Activated naive CD8-positive, alpha-beta T cell treated with anti-CD3 and anti-CD28 coated beads for 36 hours (primary cell): ENCODE results near the gene DLEC1. TPM values are rescaled to one million over a fixed set of nuclear protein-coding genes. Genes with fewer than 3 reads are reported as not detected.
A peak's percentile ranks its signal among the peaks of the same experiment; 100 is the strongest.

ENCODE experiments used
- DNase-seq: peaks from one replicate; pipeline ENCODE4 v3.0.0; 2021
- H3K27ac Mint-ChIP-seq: one replicate; pipeline ENCODE4 v1.8.0; 2022; ENCODE audit warnings: mild to moderate bottlenecking, moderate library complexity, mixed read lengths
- H3K27me3 Mint-ChIP-seq: one replicate; pipeline ENCODE4 v1.8.0; 2022; ENCODE audit warnings: mild to moderate bottlenecking, mixed read lengths
- H3K36me3 Mint-ChIP-seq: one replicate; pipeline ENCODE4 v1.8.0; 2021; ENCODE audit warnings: mild to moderate bottlenecking, mixed read lengths
- H3K4me1 Mint-ChIP-seq: one replicate; pipeline ENCODE4 v1.8.0; 2021; ENCODE audit warnings: mixed read lengths
- H3K4me3 Mint-ChIP-seq: one replicate; pipeline ENCODE4 v1.8.0; 2022; ENCODE audit warnings: mild to moderate bottlenecking, moderate library complexity, mixed read lengths
- H3K9me3 Mint-ChIP-seq: one replicate; pipeline ENCODE4 v1.8.0; 2022; ENCODE audit warnings: mixed read lengths
- total RNA-seq, 2 experiments: library from RNA; stranded (reverse); gene quantifications; one replicate each; pipeline ENCODE4 v1.2.3, GENCODE V29; 2021

DLEC1 gene
- total RNA-seq, 2 experiments from 2014 or later: 0.12 to 0.52 TPM

DNA sequence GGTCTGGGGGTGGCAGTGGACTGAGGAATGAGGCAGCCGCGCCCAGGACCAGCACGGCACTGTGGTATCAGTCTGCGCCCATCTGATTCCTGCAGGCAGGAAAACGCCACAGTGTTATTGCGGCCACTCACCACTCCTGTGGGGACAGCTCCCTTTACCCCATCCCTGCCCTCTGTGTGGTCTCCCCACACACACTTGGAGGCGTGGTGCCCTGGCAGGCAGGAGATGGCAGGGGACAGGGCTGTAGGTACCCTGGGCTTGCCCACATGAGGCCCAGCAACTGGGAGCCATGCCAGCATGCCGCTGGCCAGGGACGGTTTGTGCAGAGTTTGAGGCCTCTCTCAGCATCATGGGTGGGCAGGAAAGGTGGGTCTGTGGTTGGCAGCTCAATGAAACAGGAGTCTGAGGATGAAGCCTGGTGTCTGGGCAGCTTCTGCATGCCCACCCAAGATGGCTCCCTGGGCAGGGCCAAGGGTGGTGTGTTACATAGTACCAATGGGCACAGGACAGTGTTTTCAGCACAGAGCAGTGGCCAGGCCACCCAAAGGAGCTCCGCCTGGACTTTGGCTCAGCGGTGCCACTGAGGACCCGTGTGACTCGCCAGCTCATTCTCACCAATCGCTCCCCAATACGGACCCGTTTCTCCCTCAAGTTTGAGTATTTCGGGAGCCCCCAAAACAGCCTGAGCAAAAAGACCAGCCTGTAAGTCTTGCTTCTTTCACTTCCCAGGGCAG lies 70.7 kb downstream of the DLEC1 start:
- Mint-ChIP-seq H3K36me3 (peaks cover 1% of the 10 kb centered on the region), H3K9me3 (peaks cover 8% of the 10 kb centered on the region), H3K27me3 (no peaks in the 10 kb centered on the region), H3K4me3 (no peak overlapping the region), H3K4me1 (no peaks in the 10 kb centered on the region), H3K27ac (no peak overlapping the region)
- DNase-seq: no peak

DNA sequence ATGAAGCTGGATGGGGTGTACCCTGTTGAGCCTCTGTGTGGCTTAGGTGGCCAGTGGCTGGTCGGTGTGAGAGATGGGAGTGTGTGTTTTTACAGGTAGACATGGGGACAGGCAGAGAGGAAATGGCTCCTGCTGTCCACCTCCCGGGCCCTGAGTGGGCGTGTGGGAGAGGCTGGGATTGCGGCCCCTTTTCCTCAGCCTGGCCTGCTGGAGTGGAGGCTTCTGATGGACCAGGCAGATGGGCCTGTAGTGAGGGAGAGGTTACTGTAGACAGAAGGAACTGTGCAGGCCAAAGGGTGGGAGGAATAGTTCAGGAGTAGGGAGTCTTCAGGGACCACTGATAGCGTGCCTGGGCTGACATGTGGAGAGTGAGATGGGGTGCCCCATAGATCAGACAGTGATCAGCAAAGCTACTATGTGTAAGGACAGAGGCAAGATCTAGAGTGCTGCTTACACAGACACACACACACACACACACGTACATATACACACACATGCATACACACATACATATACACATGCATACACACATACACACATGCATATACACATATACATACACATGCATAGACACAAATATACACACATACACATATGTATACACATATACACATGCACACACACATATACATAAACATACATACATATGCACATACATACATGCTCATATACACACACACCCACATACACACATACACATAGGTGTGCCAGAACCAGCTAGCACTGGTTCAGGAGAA lies 71.5 kb downstream of the DLEC1 start:
- no peak for DNase-seq
- Mint-ChIP-seq H3K4me1 (peaks cover 2% of the 10 kb centered on the region), H3K27me3 (no peaks in the 10 kb centered on the region), H3K27ac (no peak overlapping the region), H3K36me3 (peaks cover 1% of the 10 kb centered on the region), H3K4me3 (no peak overlapping the region), H3K9me3 (peaks cover 3% of the 10 kb centered on the region)

- Mint-ChIP-seq H3K9me3 (no peaks in the 10 kb centered on the region), H3K27me3 (no peaks in the 10 kb centered on the region), H3K4me3 (no peak overlapping the region), H3K36me3 (no peaks in the 10 kb centered on the region), H3K4me1 (peaks cover 3% of the 10 kb centered on the region), H3K27ac (no peak overlapping the region)
- no peak for DNase-seq
Observed at GRCh38 chr3:38111201-38111600, 72.2 kb downstream of the DLEC1 start.

DNA sequence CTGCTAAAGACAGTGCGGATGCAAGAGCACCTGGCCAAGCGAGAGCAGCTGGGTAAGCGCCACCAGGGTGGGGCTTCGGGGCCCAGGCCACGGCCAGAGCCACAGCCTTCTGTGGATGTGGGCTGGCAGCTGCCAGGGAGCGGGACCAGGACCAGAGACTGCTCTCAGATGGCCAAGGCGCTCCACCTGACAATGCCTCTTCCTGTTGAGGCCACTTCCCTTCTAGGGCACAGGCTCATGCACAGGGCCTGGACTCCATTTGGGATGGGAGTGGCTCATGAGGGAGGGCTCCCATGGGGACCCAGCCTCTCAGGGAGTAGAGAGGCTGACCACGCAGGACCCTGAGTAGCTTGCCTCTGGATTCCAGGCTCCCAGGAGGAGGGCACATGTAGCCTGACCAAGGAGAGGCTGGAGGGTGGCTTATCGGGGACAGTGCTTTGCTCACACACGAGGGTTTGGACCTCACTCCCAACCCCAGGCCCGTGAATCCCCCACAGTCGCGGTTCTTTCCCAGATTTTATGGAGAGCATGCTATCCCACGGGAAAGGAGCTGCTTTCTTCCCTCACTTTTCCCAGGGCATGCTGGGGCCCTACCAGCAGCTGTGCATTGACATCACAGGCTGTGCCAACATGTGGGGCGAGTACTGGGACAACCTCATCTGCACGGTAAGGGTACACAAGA lies 72.8 kb downstream of the DLEC1 start:
- Mint-ChIP-seq H3K36me3 (no peaks in the 10 kb centered on the region), H3K4me3 (no peak overlapping the region), H3K9me3 (no peaks in the 10 kb centered on the region), H3K4me1 (peaks cover 3% of the 10 kb centered on the region), H3K27me3 (no peaks in the 10 kb centered on the region), H3K27ac (no peak overlapping the region)
- no peak for DNase-seq

GRCh38 chr3:38112378-38112761 lies 73.4 kb downstream of the DLEC1 start:
- DNase-seq: no peak
- no peak overlapping the region for H3K27ac Mint-ChIP-seq
- no peaks in the 10 kb centered on the region for H3K36me3 Mint-ChIP-seq
- no peaks in the 10 kb centered on the region for H3K9me3 Mint-ChIP-seq
- H3K4me3 Mint-ChIP-seq: no peak overlapping the region
- peaks cover 3% of the 10 kb centered on the region for H3K4me1 Mint-ChIP-seq
- no peaks in the 10 kb centered on the region for H3K27me3 Mint-ChIP-seq

GRCh38 chr3:38114052-38114874 lies 75.3 kb downstream of the DLEC1 start:
- Mint-ChIP-seq H3K27me3 (no peaks in the 10 kb centered on the region), H3K36me3 (no peaks in the 10 kb centered on the region), H3K4me3 (no peak overlapping the region), H3K4me1 (peaks cover 6% of the 10 kb centered on the region), H3K9me3 (no peaks in the 10 kb centered on the region), H3K27ac (no peak overlapping the region)
- no peak for DNase-seq

DNA sequence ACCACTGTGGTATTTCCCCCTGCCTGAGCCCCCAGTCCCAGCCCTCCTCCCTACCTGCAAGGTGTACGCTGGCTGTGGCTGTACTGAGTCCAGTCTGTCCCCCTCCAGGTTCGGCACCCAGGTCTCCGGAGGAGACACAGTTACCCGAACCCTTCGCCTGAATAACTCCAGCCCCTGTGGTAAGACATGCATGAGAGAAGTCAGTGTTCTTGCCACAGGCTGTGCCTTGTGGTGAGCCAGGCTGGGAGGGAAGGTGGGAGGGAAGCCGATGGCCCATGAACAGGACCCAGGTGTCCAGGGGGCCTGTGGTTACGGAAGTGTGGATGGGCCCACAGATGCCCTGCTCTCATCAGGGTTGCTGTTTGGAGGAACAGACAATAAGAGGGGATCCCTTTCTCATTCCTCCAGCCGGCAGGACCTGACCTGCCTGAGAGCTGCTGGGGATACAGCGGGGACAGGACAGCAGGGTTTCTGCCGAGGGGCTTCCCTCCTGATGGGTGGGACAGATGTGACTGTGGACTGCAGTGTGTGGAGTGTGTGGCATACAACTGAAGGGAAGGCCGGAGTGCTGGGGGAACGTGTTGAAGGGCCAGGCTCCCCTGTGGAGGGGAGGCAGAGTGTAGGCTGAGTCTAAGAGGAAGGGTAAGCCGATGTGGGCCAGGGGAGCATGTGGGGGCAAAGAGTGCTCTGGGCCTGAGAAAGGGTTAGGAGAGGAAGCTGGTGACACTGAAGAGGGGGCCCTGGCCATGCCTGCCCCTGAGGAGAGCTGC lies 76.1 kb downstream of the DLEC1 start:
- Mint-ChIP-seq H3K4me3 (no peak overlapping the region), H3K27me3 (no peaks in the 10 kb centered on the region), H3K27ac (no peak overlapping the region), H3K9me3 (no peaks in the 10 kb centered on the region), H3K36me3 (no peaks in the 10 kb centered on the region), H3K4me1 (peaks cover 7% of the 10 kb centered on the region)
- DNase-seq: no peak

GRCh38 chr3:38115645-38116427 lies 76.8 kb downstream of the DLEC1 start:
- H3K9me3 Mint-ChIP-seq: no peaks in the 10 kb centered on the region
- no peak for DNase-seq
- no peaks in the 10 kb centered on the region for H3K27me3 Mint-ChIP-seq
- H3K27ac Mint-ChIP-seq: no peak overlapping the region
- peaks cover 2% of the 10 kb centered on the region for H3K36me3 Mint-ChIP-seq
- peaks cover 7% of the 10 kb centered on the region for H3K4me1 Mint-ChIP-seq
- no peak overlapping the region for H3K4me3 Mint-ChIP-seq

DNA sequence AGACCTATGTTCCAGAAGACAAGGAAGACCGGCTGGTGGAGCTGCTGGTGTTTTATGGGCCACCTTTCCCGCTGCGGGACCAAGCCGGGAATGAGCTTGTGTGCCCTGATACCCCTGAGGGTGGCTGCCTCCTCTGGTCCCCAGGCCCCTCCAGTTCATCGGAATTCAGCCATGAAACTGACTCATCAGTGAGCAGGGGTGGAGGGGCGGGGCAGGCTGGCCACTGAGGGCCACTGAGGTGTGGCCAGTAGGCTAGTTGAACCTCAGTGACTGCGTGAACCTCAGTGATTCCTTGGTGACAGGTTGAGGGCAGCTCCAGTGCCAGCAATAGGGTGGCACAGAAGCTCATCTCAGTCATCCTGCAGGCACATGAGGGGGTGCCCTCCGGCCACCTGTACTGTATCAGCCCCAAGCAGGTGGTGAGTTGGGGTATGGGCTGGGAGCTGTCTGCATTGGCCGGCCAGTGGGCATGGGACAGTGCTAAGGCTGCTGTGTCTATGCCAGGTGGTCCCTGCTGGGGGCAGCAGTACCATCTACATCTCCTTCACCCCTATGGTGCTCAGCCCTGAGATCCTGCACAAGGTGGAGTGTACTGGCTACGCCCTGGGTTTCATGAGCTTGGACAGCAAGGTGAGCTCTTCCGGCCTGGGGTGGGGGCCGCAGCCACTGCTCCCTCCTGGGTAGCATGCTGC lies 77.6 kb downstream of the DLEC1 start:
- Mint-ChIP-seq H3K27me3 (no peaks in the 10 kb centered on the region), H3K27ac (no peak overlapping the region), H3K4me1 (peaks cover 7% of the 10 kb centered on the region), H3K36me3 (peaks cover 2% of the 10 kb centered on the region), H3K9me3 (no peaks in the 10 kb centered on the region), H3K4me3 (no peak overlapping the region)
- no peak for DNase-seq

- DNase-seq: no peak
- H3K36me3 Mint-ChIP-seq: peaks cover 2% of the 10 kb centered on the region
- H3K4me3 Mint-ChIP-seq: no peak overlapping the region
- H3K27me3 Mint-ChIP-seq: no peaks in the 10 kb centered on the region
- no peak overlapping the region for H3K27ac Mint-ChIP-seq
- peaks cover 7% of the 10 kb centered on the region for H3K4me1 Mint-ChIP-seq
- H3K9me3 Mint-ChIP-seq: no peaks in the 10 kb centered on the region
Observed at GRCh38 chr3:38117163-38117716, 78.2 kb downstream of the DLEC1 start.

DNA sequence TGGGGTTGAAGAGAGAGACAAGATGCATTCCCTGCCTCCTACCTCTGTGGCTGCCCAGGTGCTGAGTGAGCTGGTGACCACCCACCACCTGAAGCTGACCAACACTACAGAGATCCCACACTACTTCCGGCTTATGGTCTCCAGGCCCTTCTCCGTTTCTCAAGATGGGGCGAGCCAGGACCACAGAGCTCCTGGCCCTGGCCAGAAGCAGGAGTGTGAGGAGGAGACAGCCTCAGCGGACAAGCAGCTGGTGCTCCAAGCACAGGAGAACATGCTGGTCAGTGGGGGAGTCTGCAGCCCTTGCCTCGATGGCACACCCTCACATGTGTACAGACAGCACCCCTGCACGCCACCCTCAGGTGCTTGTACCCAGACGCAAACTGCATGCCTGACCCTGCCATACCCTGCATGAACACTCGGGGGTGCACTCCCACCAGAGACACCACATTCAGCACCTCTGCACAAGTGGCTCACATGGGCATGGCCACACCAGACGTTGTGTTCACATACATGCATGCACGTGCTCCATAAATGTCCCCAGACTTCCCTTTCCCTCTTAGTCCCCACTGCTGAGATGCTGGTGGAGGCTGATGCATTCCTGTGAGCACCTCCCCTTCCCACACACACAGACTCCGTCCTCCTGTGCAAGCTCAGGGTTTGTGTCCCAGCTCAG lies 78.9 kb downstream of the DLEC1 start:
- H3K9me3 Mint-ChIP-seq: no peaks in the 10 kb centered on the region
- DNase-seq: peak; percentile 75
- H3K36me3 Mint-ChIP-seq: peaks cover 5% of the 10 kb centered on the region
- no peak overlapping the region for H3K27ac Mint-ChIP-seq
- H3K27me3 Mint-ChIP-seq: no peaks in the 10 kb centered on the region
- no peak overlapping the region for H3K4me3 Mint-ChIP-seq
- H3K4me1 Mint-ChIP-seq: peaks cover 11% of the 10 kb centered on the region

GRCh38 chr3:38118421-38119247 lies 79.6 kb downstream of the DLEC1 start:
- H3K36me3 Mint-ChIP-seq: peaks cover 9% of the 10 kb centered on the region
- H3K9me3 Mint-ChIP-seq: no peaks in the 10 kb centered on the region
- H3K4me1 Mint-ChIP-seq: peaks cover 14% of the 10 kb centered on the region
- H3K4me3 Mint-ChIP-seq: no peak overlapping the region
- DNase-seq: no peak
- H3K27ac Mint-ChIP-seq: peak overlapping the region; percentile 40
- no peaks in the 10 kb centered on the region for H3K27me3 Mint-ChIP-seq
